Measurements from ENCODE around the gene TP53AIP1.
"Not testable (repeated sequence)": the region's sequence is repeated elsewhere in the genome, so short reads cannot be mapped to it uniquely, and the experiment has no call there.

The TP53AIP1 gene

DNA sequence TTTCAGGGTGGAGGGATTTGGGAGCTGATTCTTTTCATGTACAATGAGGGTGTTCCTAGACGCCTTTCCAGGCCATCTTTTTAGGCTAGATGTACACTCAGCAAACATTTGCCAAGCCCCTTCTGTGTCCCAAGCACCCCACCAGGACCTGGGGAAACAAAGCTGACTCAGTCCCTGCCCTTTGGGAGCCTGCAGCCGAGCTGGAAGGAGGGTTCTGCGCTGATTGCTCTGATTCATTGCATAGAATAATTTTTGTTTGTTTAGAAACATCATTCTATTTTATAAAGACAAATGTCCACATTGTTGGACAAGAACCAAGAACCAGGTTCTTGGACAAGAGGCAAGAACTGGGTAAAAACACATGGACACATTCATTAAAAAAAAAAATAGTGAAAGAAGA, 16.7 kb downstream of the TP53AIP1 start:
- no peak for DNase-seq (ENCODE audit: low read depth in 2 of 2)

DNA sequence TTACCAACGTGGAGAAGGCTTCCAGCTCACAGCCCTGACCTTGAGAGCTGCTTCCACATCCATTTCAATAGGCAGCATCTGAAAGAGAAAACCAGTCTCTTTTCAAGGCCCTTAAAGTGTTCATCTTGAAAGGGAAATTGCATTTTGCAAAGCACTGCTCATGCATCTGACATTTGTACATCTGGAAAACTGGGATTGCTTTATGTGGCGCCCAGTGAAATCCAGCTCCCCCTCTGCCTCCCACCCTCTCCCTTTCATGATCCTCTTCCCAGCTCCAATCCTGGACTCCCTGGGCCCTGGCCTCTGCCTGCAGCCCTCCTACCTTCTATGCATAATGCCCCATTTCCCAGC, 17.4 kb downstream of the TP53AIP1 start:
- no peak for DNase-seq (ENCODE audit: low read depth in 2 of 2)

DNA sequence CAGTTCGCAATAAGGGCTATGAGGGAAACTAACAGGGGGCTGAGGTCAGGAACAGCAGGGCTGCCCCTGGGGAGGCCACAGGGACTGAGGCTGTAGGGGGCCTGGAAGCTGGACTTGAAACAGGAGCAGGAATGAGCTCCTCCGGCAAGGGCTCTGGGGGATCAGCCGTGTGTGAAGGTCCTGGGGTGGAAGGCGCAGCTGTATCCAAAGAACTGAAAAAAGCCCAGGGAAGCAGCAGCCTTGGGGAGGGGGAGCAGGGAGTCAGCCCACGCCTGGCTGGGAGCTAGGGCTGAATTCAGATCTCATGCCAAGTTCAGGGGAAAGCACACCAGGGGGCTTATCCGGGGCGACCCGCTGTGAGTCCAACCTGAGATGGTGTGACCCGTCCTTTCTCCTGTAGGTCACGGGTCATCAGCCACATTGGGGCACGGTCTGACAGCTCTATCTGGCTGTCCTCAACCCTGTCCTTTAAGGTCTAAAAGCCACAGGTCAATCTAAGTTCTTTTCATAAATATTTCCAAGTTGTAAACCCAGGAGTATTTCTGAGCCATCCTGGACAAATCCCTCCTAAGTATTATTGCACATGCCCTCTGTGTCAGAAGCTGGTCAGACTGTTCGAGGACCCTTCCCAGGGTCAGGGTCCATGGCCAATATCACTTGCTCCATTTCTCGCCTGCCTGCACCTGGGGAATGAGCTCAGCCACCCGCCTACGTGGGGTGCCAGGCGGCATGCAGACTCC, 18.0 kb downstream of the TP53AIP1 start:
- no peak for DNase-seq (ENCODE audit: low read depth in 2 of 2)

DNA sequence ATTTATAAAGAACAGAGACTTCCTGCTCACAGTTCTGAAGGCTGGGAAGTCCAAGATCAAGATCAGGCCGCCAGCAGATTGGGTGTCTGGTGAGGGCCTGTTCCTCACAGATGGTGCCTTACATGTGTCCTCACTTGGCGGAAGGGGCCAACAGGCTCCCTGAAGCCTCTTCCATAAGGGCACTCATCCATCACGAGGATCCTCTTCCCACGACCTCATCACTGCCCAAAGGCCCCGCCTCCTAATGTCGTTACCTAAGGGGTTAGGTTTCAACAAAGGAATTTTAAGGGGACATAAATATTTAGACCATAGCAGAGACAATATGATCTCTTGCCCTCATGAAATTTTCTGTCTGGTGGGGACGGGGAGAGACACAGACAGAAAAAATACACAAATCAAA, 18.6 kb downstream of the TP53AIP1 start:
- no peak for DNase-seq (ENCODE audit: low read depth in 2 of 2)

DNA sequence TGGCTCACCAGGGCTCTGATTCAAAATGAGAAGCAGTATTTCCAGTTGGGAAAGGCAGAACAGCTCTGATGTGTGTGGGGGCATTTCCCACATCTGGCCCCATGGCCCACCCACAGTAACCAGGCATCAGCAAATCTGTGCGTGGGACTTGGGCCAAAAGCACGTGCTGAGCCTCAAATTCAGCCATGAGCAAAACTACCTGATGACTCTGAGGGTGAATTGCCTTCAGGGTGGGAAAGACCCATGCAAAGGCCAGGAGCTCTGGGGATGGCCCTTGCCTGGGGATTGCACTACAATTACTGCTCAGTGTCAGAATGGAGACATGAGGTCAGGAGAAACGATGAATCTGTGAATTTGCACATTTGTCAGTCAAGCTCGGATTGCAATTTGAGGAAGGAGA, 20.9 kb downstream of the TP53AIP1 start:
- no peak for DNase-seq (ENCODE audit: low read depth in 2 of 2)

DNA sequence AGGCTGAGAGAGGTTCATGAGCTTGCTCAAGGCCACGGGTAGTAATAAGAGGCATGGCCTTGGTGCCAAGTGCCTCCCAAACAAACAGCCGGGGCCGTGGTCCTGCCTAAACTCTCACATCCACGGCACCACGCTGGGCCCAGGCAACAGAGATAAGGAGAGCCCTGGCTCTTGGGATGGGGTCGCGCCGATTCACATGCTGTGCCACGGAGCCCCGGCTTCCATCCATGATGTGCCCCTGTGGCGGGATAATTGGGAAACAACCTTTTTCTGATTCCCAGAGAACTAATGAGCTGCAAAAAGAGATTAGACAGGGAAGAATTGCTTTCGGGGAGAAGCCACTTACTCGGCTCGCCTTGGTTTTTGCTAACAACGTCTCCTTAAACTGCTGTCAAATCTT, 22.0 kb downstream of the TP53AIP1 start:
- DNase-seq (ENCODE audit: low read depth in 2 of 2) = no peak

DNA sequence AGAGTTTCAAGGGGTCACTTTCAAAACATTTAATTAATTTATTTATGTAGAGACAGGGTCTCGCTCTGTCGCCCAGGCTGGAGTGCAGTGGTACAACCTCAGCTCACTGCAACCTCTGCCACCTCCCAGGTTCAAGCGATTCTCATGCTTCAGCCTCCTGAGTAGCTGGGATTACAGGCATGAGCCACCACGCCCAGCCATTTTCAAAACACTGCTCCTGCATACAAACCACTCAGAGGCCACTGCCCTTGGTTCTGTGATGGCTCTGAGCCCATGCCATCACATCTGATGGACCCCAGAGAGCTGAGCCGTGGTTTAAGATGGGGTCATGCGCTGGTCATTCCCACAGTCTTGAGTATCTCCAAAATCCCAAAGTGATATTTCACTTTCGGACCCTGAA, 23.0 kb downstream of the TP53AIP1 start:
- DNase-seq (ENCODE audit: low read depth in 2 of 2) = not testable (repeated sequence)

DNA sequence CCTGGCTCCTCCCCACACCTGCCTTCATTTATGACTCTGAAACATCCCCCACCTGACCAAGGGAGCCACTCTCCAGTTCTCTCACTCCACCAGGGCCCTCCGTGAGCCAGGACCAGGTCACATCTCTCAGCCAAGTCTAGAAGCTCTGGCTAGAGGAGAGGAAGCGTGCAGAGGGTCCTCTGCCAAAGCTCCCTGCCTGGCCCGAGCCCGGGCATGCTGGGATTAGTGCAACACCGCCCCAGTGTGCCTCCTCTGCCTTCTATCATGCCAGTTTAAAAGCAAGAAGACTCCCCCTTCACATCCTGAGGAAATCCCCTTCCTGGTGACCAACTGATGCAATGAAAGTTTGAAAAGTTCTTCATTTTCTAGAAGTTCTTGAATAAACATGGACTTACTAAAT, 23.5 kb downstream of the TP53AIP1 start:
- DNase-seq (ENCODE audit: low read depth in 2 of 2) = no peak

DNA sequence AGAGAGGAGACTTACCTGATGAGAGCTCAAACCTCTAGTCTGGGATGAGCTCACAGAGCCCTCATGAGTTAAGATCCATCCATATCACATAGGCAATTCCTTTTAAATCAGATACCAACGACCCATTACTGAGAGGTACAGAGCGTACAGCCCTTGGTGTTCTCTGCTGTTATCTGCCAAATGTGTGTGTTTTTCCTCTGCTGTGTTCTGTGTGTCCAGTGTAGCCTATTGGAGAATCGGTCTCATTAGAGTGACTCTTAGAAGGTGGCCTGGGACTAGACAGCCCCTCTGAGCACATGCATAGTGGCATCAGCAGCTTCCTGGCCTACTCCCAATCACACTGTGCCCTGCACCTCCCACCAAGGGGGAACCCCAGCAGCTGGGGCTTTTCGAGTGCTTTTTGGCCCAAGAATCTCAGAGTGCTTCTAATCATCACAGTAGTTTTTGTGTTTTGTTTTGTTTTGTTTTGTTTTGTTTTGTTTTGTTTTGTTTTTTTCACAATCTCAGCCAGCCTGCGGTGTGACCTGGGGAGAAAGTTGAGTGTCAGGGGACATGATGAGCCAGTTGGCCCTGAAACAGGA, 25.4 kb downstream of the TP53AIP1 start:
- no peak for DNase-seq (ENCODE audit: low read depth in 2 of 2)

DNA sequence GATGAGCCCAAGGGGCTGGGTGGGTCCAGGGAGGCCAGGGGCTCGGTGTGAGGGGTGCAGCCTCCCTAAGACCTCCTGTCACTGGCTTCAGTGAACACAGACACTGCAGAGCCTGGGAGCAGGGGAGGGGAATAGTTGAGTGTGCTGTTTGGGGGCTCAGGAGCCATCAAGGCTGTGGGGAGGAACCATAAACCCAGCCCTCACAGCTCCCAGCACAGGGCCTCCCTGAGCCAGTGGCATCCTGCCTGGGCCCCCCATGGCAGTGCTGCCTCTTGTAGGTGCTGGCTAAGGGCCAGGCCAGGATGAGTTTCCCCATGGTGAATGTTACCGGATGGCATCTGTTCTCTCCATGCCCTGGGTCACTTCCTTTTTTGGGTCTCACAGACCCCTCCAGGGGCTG, 26.0 kb downstream of the TP53AIP1 start:
- no peak for DNase-seq (ENCODE audit: low read depth in 2 of 2)

DNA sequence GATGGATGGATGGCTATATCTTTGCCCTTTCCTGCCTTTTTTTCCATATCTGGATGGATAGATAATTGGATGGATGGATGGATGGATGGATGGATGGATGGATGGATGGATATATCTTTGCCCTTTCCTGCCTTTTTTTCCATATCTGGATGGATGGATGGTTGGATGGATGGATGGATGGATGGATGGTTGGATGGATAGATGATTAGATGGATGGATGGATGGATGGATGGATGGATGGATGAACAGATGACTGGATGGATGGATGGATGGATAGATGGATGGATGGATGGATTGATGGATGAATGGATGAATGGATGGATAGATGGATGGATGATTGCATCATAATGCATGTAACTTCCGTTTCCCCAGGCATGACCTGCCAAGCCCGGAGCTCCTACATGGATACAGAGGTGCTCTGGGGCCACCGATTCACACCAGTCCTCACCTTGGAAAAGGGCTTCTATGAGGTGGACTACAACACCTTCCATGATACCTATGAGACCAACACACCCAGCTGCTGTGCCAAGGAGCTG, 26.6 kb downstream of the TP53AIP1 start:
- no peak for DNase-seq (ENCODE audit: low read depth in 2 of 2)

DNA sequence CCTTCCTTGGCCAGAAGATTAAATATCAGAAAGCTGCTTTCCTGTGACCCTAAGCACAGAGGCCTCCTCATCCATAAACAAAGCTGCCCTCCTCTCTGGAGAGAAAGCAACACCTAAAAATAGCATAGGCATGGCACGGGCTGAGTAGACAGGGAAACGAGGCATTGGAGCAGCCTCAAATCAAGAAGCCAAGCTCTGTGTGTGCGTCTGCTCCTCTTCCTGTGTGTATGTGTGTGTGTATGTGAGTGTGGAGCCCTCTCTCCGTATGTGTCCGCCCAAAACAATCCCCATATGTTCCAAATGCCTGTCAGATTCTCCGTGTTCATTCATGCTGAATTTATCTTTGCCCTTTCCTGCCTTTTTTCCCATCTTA, 27.5 kb downstream of the TP53AIP1 start:
- no peak for DNase-seq (ENCODE audit: low read depth in 2 of 2)

DNA sequence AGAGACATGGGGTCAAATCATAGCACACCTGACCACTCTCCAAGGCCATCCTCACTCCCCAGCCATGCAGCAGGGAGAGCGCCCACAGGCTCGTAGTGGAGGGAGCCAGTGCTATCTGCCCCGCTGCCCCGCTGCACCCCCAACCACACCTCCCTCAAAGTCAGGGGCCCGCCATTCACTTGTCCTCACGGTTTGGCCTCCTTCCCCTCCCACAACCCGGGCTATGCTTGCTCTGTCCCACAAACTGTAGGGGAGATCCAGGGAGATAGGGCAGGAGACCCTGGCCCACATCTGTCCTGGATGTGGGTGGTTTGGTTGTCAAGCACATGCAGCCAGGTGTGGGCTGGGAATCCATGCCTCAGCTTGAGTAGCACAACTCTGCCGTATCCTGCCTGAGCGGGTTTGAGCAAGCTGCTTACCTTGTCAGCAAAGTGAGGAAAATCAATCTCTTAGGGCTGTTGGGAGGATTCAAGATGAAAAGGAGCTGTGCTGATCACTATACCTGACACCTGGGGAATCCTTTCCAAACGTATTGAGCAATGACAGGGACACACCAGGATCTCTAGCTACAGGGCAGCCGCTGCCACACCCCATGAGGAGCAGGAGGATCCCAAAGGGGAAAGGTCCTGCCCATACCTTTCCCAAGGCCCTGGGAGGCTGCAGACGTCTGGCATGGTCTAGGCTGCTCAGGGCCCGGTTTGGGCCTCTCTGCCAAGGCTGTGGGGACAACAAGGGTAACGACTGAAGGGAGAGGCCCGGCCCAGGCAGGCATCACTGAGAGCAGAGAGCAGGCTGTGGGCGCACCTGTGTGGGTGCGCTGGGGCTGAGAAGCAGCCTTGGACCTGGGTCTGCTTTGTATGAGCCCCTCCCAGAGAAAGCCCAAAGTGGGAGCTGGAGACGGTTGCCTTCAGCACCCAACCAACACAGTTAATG, 28.2 kb downstream of the TP53AIP1 start:
- no peak for DNase-seq (ENCODE audit: low read depth in 2 of 2)

DNA sequence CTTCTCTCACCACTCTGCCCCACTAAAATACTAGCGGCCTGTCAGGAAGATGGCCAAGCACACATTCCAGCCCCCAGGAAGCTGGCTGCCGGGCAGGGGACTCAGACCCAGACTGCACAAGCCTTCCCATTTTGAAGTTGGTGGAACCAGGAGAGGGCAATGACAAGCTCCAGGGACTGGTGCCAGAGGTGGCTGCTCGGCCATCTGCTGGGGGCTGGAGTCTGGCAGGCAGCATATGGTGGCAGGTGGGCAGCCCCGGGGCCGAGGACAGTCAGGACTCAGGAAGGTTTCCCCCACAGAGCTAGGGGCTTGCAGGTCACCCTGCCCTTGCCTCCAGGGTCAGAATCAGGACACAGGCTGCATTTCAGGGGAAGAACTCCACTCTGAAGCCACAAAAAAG, 28.9 kb downstream of the TP53AIP1 start:
- DNase-seq (ENCODE audit: low read depth in 2 of 2) = no peak

DNA sequence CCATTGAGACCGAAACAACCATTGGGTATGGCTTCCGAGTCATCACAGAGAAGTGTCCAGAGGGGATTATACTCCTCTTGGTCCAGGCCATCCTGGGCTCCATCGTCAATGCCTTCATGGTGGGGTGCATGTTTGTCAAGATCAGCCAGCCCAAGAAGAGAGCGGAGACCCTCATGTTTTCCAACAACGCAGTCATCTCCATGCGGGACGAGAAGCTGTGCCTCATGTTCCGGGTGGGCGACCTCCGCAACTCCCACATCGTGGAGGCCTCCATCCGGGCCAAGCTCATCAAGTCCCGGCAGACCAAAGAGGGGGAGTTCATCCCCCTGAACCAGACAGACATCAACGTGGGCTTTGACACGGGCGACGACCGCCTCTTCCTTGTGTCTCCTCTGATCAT, 31.0 kb downstream of the TP53AIP1 start:
- no peak for DNase-seq (ENCODE audit: low read depth in 2 of 2)

DNA sequence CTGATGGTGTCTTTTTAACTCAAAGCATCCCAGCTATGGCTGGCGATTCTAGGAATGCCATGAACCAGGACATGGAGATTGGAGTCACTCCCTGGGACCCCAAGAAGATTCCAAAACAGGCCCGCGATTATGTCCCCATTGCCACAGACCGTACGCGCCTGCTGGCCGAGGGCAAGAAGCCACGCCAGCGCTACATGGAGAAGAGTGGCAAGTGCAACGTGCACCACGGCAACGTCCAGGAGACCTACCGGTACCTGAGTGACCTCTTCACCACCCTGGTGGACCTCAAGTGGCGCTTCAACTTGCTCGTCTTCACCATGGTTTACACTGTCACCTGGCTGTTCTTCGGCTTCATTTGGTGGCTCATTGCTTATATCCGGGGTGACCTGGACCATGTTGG, 31.4 kb downstream of the TP53AIP1 start:
- DNase-seq (ENCODE audit: low read depth in 2 of 2) = no peak

DNA sequence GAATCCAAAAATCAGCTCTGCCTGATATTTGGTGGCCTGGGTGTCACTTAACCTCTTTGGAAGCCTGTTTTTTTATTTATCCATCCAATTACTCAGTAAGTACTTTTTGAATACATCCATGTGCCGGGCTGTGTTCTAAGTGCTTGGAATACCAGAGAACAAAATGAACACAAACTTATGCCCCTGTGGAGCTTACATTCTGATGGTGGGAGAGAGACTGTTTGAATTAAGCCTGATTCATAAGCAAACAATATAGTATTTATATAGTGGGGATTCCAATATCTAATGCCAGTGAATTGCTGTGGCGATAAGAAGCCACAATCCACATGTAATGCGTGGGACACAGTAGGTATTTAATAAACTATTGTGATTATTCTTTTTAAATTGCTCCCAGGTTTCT, 32.1 kb downstream of the TP53AIP1 start:
- DNase-seq (ENCODE audit: low read depth in 2 of 2) = no peak

DNA sequence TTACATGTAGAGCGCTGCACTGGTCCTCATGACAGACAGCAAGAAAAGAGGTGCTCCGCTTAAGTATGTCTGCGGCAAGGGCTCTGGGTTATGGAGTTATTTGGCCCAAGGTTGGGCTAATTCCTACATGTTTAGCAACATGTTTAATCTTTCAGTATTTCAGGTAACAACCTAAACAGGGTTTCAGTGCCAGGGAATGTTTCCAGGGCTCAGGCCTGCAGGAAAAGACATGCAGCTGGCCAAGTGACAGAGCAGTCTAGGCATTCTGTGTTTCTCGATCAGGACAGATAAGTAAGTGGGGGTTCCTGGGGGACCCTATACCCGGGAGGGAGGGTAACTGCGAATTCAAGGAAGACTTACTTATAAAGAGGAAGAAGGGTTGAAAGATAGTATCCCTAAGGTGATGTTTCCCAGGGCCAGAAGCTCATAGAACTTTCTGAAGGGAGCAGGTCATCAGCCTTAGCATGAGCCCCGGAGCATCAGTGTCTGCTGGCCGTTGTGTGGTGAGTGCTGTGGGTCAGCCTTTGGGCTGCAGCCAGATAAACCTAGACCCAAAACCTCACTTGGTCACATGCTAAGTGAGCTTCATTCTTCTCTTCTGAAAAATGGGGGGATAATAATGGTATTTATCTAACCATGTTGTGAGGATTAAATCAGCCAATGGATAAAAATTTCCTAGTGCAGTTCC, 33.1 kb downstream of the TP53AIP1 start:
- no peak for DNase-seq (ENCODE audit: low read depth in 2 of 2)

DNA sequence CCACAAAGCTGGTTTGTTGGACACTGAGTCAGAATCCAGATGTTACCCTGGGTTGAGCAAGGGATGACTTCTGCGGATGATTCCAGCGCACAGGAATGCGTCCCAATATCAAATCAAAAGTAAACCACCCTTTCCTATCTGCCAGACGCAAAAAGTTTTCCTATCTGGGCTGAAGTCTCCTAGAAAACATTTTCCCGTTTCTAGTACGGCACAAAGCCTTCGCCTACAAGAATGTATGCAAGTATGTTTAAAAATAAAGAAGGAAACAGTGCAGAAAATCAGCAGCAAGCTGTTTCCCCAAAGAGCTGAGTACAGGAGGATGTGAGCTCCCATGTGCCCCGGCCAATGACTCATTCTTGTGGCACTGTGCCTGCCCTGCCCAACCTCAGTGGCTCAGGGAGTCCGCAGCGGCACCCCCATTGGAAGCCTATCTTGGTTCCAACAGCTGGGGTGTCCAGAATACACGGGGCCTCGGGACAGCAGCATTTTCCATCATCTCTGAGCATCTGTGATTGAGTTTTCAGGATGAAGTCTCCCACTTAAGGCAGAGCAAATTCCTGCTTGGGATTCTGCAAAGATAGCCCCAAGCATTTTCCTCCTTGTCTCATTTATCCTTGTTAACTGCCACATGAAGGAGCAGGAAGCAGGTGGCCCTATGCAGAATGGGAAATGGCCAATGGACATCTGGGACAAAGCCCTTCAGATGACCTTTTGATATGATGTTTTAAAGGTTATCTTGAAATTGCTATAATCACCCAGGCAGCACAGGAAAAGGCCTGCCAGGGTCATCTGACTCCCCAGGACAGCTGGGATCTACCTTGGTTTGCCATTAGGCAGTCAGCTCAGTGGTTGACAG, 34.1 kb downstream of the TP53AIP1 start:
- DNase-seq (ENCODE audit: low read depth in 2 of 2) = peak; percentile 25 to 30

DNA sequence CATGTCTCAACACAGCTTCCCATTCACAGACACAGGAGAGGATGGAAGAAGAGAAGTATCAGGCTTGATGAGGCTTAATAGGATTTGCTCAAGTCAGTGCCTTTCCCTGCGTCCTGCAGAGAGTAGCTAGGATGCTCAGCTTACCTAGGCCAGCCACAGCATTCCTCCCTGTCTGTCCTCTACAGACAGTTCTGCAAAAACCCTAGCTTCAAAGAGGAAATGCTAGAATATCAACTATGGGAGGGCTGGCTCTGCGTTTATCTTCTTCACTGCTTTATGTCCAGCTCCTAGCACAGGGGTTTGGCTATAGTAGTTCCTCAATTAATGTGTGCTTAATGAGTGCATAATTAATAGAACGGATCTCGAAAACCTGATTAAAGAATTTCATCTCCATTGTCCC, 35.1 kb downstream of the TP53AIP1 start:
- DNase-seq (ENCODE audit: low read depth in 2 of 2) = no peak
